ENCODE measurements around the gene SH2D5. TPM values are rescaled to one million over a fixed set of nuclear protein-coding genes. Genes with fewer than 3 reads are reported as not detected.

Gene SH2D5
- total RNA-seq, 1 donor from 2014 or later, result 1.2 TPM

DNA sequence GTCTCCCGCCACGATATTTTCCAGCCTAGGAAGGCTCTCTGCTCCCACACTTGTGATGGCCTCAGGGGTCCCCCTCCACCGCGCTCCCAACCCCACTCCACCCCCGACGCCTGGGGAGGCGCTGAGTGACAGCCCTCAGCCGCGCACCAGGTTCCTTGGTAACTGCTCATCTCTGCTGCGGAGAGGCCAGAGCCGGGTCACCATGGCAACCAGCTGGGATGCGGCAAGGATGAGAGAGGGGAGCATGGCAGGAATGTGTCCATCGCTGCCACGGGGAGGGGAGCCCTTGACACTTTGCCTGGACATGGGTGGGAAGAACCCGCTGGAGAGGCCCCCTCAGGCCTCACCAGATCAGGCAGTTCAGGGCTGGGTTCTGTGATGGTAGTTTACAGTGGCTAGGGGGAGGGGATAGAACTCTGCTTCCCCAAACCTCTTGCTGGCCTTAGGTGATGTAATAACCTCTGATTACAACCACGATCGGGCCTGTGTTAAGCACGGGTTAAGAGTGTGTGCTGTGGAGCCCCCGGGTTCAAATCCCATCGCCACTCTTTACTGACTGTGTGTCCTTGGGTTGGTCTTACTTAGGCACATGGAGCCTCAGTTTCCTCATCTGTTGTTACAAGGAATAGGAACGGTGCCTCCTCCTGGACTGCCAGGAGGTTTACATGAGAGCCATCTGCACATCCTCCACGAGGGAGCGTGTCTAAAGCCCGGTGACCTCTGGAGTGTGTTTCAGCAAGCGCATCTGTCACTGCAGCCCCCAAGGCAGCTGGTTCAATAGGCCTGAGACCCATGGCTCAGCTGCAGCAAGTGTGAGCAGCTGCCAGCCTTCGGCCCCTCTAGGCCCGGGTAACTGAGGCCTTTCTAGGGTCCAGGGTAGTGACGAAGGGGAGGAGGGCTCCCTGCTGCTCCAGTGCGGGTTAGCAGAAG lies 21.0 kb downstream of the SH2D5 start:
- H3K9me3 Mint-ChIP-seq (ENCODE audit: unreplicated experiment), result peaks cover 19% of the 10 kb centered on the region
- peaks cover 18% of the 10 kb centered on the region for H3K4me1 Mint-ChIP-seq (ENCODE audit: low read depth, unreplicated experiment)
- no peaks in the 10 kb centered on the region for H3K36me3 Mint-ChIP-seq (ENCODE audit: unreplicated experiment)
- TF ChIP-seq, protein P1, sequence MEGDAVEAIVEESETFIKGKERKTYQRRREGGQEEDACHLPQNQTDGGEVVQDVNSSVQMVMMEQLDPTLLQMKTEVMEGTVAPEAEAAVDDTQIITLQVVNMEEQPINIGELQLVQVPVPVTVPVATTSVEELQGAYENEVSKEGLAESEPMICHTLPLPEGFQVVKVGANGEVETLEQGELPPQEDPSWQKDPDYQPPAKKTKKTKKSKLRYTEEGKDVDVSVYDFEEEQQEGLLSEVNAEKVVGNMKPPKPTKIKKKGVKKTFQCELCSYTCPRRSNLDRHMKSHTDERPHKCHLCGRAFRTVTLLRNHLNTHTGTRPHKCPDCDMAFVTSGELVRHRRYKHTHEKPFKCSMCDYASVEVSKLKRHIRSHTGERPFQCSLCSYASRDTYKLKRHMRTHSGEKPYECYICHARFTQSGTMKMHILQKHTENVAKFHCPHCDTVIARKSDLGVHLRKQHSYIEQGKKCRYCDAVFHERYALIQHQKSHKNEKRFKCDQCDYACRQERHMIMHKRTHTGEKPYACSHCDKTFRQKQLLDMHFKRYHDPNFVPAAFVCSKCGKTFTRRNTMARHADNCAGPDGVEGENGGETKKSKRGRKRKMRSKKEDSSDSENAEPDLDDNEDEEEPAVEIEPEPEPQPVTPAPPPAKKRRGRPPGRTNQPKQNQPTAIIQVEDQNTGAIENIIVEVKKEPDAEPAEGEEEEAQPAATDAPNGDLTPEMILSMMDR (IDR thresholded peaks at IDR 0.05; ENCODE audit: partially characterized antibody, unreplicated experiment), result peak; percentile 20
- peak overlapping the region; percentile 96 for H3K27ac Mint-ChIP-seq (ENCODE audit: unreplicated experiment)
- DNase-seq, result peak; percentile 84
- H3K4me3 Mint-ChIP-seq (ENCODE audit: unreplicated experiment), result peak overlapping the region; percentile 55
- H3K27me3 Mint-ChIP-seq (ENCODE audit: unreplicated experiment), result peaks cover 17% of the 10 kb centered on the region

DNA sequence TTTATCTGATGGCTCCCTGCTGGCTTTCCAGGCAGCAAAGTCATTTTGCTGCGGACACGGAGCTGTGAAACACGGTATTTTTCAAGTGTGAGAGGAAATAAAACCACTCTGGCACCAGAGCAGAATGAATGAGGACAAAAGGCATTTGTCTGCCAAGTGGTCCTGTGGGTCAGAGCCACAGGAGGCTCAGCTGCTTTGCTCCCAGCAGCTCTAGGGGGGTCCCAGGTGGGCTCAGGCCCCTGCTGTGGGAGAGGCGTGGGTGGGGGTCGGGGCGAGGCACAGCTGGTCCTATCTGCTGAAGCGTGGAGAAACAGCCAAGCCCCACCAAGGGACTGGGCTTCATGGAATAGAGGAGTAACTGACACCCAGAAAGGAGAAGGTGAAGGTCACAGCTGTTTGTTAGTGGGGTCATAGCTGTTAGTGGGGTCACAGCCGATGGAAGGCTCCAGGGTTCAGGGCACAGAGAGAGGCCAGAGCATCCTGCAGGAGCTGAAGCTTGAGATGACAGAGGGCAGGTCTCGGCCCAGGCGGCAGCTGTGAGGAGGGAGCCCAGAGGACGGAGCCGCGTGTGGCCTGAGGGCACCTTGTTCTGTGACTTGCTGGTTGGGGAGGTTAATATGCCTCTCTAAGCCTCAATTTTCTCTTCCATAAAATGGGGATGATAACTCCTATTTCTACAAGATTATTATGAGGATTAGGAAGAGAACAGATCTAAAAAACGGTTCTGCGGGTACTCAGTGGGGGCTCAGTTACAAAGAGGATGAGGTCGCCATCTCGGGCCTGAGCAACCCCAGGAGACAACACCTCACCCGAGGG lies 21.8 kb downstream of the SH2D5 start:
- peaks cover 13% of the 10 kb centered on the region for H3K27me3 Mint-ChIP-seq (ENCODE audit: unreplicated experiment)
- H3K27ac Mint-ChIP-seq (ENCODE audit: unreplicated experiment), result peak overlapping the region; percentile 96
- peak overlapping the region; percentile 67 for H3K4me3 Mint-ChIP-seq (ENCODE audit: unreplicated experiment)
- peaks cover 15% of the 10 kb centered on the region for H3K9me3 Mint-ChIP-seq (ENCODE audit: unreplicated experiment)
- H3K4me1 Mint-ChIP-seq (ENCODE audit: low read depth, unreplicated experiment), result peaks cover 18% of the 10 kb centered on the region
- DNase-seq, result peak; percentile 74
- TF ChIP-seq, protein P1 (IDR thresholded peaks at IDR 0.05; ENCODE audit: partially characterized antibody, unreplicated experiment), result no peak
- no peaks in the 10 kb centered on the region for H3K36me3 Mint-ChIP-seq (ENCODE audit: unreplicated experiment)

DNA sequence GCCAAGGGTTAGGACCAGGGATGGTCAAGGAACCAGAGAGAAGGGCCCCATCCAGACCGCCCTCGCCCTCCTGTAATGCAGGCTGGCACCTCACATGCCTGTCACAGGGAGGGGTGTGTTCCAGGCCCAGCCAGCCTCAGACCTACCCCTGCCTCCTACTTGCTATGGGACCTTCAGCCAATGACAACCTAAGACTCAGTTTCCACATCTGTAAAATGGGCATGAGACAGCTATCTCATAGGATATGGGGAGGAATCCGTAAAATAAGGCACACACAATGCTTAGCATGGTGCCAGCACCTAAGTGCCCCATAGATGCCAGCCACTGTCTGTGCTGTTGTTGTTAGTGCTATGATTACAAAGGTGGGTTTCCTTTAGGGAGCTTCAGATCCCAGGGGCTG lies 22.6 kb downstream of the SH2D5 start:
- no peak overlapping the region for H3K4me3 Mint-ChIP-seq (ENCODE audit: unreplicated experiment)

DNA sequence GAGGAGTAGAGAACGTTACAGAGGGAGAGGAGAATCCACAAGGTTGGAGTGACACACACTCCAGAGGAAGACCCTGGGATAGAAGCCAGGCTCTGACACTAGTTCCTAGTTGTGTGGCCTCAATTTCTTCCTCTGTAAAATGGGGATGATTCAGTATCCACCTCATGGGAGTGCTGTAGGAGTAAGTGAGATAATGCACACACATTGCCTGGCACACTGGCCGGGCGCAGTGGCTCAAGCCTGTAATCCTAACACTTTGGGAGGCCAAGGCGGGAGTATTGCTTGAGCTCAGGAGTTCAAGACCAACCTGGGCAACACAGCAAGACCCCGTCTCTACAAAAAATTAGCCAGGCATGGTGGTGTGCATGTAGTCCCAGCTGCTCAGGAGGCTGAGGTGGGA lies 23.6 kb downstream of the SH2D5 start:
- Mint-ChIP-seq H3K36me3 (ENCODE audit: unreplicated experiment) (no peaks in the 10 kb centered on the region), H3K9me3 (ENCODE audit: unreplicated experiment) (peaks cover 21% of the 10 kb centered on the region), H3K4me3 (ENCODE audit: unreplicated experiment) (no peak overlapping the region), H3K27me3 (ENCODE audit: unreplicated experiment) (peaks cover 19% of the 10 kb centered on the region), H3K27ac (ENCODE audit: unreplicated experiment) (no peak overlapping the region), H3K4me1 (ENCODE audit: low read depth, unreplicated experiment) (peaks cover 26% of the 10 kb centered on the region)
- no peak for DNase-seq
- TF ChIP-seq, protein P1 (IDR thresholded peaks at IDR 0.05; ENCODE audit: partially characterized antibody, unreplicated experiment), result no peak

More for the DNA sequence above, 22.6 kb downstream of the SH2D5 start:
- peak overlapping the region; percentile 96 for H3K27ac Mint-ChIP-seq (ENCODE audit: unreplicated experiment)
- no peak for DNase-seq
- TF ChIP-seq, protein P1 (IDR thresholded peaks at IDR 0.05; ENCODE audit: partially characterized antibody, unreplicated experiment), result no peak
- peaks cover 18% of the 10 kb centered on the region for H3K9me3 Mint-ChIP-seq (ENCODE audit: unreplicated experiment)
- H3K4me1 Mint-ChIP-seq (ENCODE audit: low read depth, unreplicated experiment), result peaks cover 20% of the 10 kb centered on the region
- H3K36me3 Mint-ChIP-seq (ENCODE audit: unreplicated experiment), result no peaks in the 10 kb centered on the region
- peaks cover 13% of the 10 kb centered on the region for H3K27me3 Mint-ChIP-seq (ENCODE audit: unreplicated experiment)

All from glutamatergic neuron (in vitro differentiated cells).